Peyer's patch (tissue), 4 donors: ENCODE measurements around the gene PPP2CA. TPM values are rescaled to one million over a fixed set of nuclear protein-coding genes. Genes with fewer than 3 reads are reported as not detected.
"Not testable (repeated sequence)": the region's sequence is repeated elsewhere in the genome, so short reads cannot be mapped to it uniquely, and the experiment has no call there.

Experiments used
- DNase-seq, 3 donors: peaks; one replicate each; pipeline ENCODE4 v3.0.0-alpha.2; 2017 to 2019
- H3K27ac ChIP-seq, 4 donors: fragments of 200-600 bp; sonication (generic); one replicate each; pipeline ENCODE4 v1.5.1; 2016 to 2019
- H3K27me3 ChIP-seq, 2 donors: fragments of 200-600 bp; sonication (generic); one replicate each; pipeline ENCODE4 v1.5.1; 2019
- H3K36me3 ChIP-seq, 3 donors: fragments of 200-600 bp; sonication (generic); one replicate each; pipeline ENCODE4 v1.5.1; 2016 to 2019
- H3K4me1 ChIP-seq, 4 donors: fragments of 200-600 bp; sonication (generic); one replicate each; pipeline ENCODE4 v1.5.1; 2016 to 2019
- H3K4me3 ChIP-seq, 4 donors: fragments of 200-600 bp; sonication (generic); 1 replicate in 3 of 4; 2 replicates in 1 of 4; pipeline ENCODE4 v1.5.1; 2016 to 2019; ENCODE audit warnings: mild to moderate bottlenecking in 1 of 4
- H3K9me3 ChIP-seq, 4 donors: fragments of 200-600 bp; sonication (generic); one replicate each; pipeline ENCODE4 v1.5.1; 2016 to 2019; ENCODE audit warnings: mild to moderate bottlenecking in 1 of 4
- CTCF ChIP-seq, 6 experiments: fragments of 450-650 bp in 4 of 6; fragments of 200-600 bp in 2 of 6; sonication (generic) in 1 of 6; IDR thresholded peaks; one replicate each; pipeline ENCODE4 v1.5.1; 2017 to 2019; ENCODE audit warnings: antibody characterized with exemption in 6 of 6, mild to moderate bottlenecking in 3 of 6, moderate library complexity in 1 of 6
- POLR2A ChIP-seq, 2 donors: fragments of 450-650 bp; IDR thresholded peaks; one replicate each; pipeline ENCODE4 v1.5.1; 2017; ENCODE audit warnings: antibody characterized with exemption in 2 of 2, mild to moderate bottlenecking in 2 of 2, moderate library complexity in 2 of 2
- total RNA-seq, 4 donors: library from RNA; depleted of rRNA; stranded (reverse); fragments of >200 nt; gene quantifications; one replicate each; pipeline ENCODE4 v1.1.0, GENCODE V29; 2016

The PPP2CA gene
- total RNA-seq, 4 donors from 2014 or later: 85.0 to 128 (median 104) TPM

DNA sequence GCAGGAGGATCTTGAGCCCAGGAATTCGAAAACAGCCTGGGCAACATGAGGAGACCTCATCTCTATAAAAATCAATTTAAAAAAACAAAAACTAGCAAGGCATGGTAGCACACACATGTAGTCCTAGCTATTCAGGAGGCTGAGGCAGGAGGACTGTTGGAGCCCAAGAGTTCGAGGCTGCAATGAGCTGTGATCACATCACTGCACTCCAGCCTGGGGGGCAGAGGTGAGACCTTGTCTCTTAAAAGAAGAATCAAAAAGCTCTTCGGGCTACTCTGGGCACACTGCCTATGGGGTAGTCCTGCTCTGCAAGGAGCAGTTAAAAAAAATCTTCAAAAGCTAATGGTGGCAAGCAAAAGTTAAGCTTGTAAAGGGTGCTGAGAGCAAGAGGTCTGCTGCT, 72.6 kb downstream of the PPP2CA start:
- no peak for TF ChIP-seq POLR2A (IDR thresholded peaks at IDR 0.05)
- no peak for TF ChIP-seq CTCF (IDR thresholded peaks at IDR 0.05)
- H3K4me1 ChIP-seq: no peaks in the 10 kb centered on the region
- H3K36me3 ChIP-seq: peaks cover 0 to 87% (median 0%) of the 10 kb centered on the region in 3 donors
- H3K27ac ChIP-seq: no peak overlapping the region
- no peaks in the 10 kb centered on the region for H3K9me3 ChIP-seq
- DNase-seq: no peak
- no peak overlapping the region for H3K4me3 ChIP-seq
- H3K27me3 ChIP-seq: no peaks in the 10 kb centered on the region

DNA sequence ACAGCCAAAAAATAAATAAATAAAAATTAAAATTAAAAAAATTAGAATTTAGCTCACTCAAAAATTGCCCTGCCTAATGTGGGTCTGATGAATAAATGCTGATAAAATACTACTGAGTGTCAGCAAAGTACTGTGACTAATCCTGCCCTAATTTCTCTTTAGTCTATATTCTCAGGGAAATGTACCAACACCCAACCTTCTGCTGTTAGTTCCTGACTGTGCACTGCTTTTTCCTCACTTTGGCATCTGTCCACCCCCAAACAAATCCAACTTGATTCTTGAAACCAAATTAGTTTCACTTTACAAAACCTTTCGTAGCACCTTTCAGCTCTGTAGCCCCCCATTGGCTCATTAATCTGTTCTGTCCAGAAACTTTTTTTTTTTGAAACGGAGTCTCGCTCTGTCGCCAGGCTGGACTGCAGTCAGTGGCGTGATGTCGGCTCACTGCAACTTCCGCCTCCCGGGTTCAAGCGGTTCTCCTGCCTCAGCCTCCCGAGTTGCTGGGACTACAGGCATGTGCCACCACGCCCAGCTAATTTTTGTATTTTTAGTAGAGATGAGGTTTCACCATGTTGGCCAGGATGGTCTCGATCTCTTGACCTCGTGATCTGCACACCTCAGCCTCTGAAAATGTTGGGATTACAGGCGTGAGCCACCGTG, 73.6 kb downstream of the PPP2CA start:
- H3K4me1 ChIP-seq, H3K27ac ChIP-seq, H3K4me3 ChIP-seq, H3K9me3 ChIP-seq, H3K27me3 ChIP-seq, DNase-seq: not testable (repeated sequence)
- H3K36me3 ChIP-seq: peaks cover 0 to 84% (median 0%) of the 10 kb centered on the region in 3 donors

DNA sequence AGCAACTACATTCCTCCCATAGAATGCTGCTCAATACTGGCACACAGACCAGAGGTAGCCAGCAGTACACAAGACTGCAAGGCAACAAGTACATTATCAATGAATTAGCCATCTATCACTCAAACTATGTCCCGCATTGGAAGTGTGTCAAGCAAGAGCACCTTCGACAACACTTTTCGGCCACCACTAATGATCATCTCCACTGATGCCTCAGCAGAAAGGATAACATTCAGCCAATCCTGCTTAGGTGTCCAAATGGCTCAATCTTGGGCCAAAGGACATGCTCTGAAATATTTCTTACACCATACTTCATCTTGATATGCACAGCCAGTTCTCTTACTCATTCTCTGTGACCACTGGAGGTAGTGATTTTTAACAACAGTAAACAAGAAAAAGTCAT, 74.2 kb downstream of the PPP2CA start:
- H3K27ac ChIP-seq: no peak overlapping the region
- TF ChIP-seq POLR2A (IDR thresholded peaks at IDR 0.05): no peak
- no peak for TF ChIP-seq CTCF (IDR thresholded peaks at IDR 0.05)
- H3K27me3 ChIP-seq: no peaks in the 10 kb centered on the region
- no peak for DNase-seq
- peaks cover 0 to 5% (median 0%) of the 10 kb centered on the region in 4 donors for H3K4me1 ChIP-seq
- H3K9me3 ChIP-seq: no peaks in the 10 kb centered on the region
- no peak overlapping the region for H3K4me3 ChIP-seq
- H3K36me3 ChIP-seq: peaks cover 0 to 86% (median 0%) of the 10 kb centered on the region in 3 donors

- H3K9me3 ChIP-seq: no peaks in the 10 kb centered on the region
- no peaks in the 10 kb centered on the region for H3K27me3 ChIP-seq
- no peak for TF ChIP-seq CTCF (IDR thresholded peaks at IDR 0.05)
- no peak for TF ChIP-seq POLR2A (IDR thresholded peaks at IDR 0.05)
- no peak overlapping the region for H3K4me3 ChIP-seq
- DNase-seq: no peak
- peaks cover 0 to 7% (median 0%) of the 10 kb centered on the region in 4 donors for H3K4me1 ChIP-seq
- peaks cover 0 to 85% (median 0%) of the 10 kb centered on the region in 3 donors for H3K36me3 ChIP-seq
- H3K27ac ChIP-seq: no peak overlapping the region
Measured at GRCh38 chr5:134149571-134150303, 76.1 kb downstream of the PPP2CA start.

GRCh38 chr5:134148986-134149539, 76.8 kb downstream of the PPP2CA start:
- Histone ChIP-seq H3K27me3 (no peaks in the 10 kb centered on the region), H3K27ac (no peak overlapping the region), H3K4me3 (no peak overlapping the region), H3K9me3 (no peaks in the 10 kb centered on the region), H3K4me1 (peaks cover 0 to 7% (median 0%) of the 10 kb centered on the region in 4 donors), H3K36me3 (peaks cover 0 to 85% (median 0%) of the 10 kb centered on the region in 3 donors)
- DNase-seq: peak in 1 of 3 donors; percentile 14
- TF ChIP-seq POLR2A (IDR thresholded peaks at IDR 0.05): no peak
- TF ChIP-seq CTCF (IDR thresholded peaks at IDR 0.05): no peak

DNA sequence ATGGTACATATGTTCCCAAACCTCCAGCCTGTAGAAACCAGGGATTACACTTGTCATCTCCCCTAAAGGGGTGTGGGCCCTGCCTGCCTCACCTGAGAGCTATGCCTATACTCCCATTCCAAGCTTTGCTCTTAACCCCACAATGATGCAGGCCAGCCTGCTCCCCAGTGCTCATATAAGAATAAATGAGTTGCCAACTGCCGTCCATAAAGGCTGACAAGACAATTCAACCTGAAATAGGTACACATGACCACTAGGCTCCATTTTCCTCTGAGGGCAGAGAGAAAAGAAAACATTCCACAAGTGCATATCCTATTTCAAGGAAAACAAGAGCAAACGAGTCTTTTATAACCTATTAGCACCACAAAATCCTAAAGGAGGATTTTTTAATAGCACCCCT, 77.6 kb downstream of the PPP2CA start:
- no peak overlapping the region for H3K27ac ChIP-seq
- H3K4me3 ChIP-seq: no peak overlapping the region
- TF ChIP-seq POLR2A (IDR thresholded peaks at IDR 0.05) (no peak), CTCF (IDR thresholded peaks at IDR 0.05) (peak in 1 of 6 experiments; percentile 10)
- no peaks in the 10 kb centered on the region for H3K9me3 ChIP-seq
- peaks cover 0 to 7% (median 0%) of the 10 kb centered on the region in 4 donors for H3K4me1 ChIP-seq
- peak in 1 of 3 donors; percentile 14 for DNase-seq
- no peaks in the 10 kb centered on the region for H3K27me3 ChIP-seq
- peaks cover 0 to 85% (median 0%) of the 10 kb centered on the region in 3 donors for H3K36me3 ChIP-seq
